ENCODE results near the gene MFAP2. TPM values are rescaled to one million over a fixed set of nuclear protein-coding genes. Genes with fewer than 3 reads are reported as not detected.

The MFAP2 gene
- total RNA-seq, 1 experiment from 2014 or later, result 22.7 TPM

DNA sequence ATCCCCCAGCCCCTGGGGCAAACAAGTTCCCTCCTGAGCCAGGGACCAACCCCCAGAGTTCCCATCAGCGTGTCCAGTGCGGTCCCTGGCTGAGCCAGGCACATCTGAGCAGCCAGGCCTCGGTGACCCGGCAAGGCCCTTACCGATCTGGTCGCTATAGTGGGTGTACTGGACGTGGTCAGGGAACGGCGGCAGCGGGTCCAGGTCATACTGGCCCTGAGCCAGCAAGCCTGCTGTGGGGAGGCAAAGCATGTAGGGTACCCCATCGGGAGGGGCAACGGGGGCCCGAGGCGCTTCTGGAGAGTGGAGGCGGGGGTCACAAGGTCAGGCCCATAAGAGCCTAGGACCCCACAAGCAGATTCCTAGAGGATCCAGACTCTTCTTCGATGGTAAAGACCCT, 3.5 kb downstream of the MFAP2 start:
- no peak overlapping the region for H3K4me3 Mint-ChIP-seq (ENCODE audit: unreplicated experiment)

DNA sequence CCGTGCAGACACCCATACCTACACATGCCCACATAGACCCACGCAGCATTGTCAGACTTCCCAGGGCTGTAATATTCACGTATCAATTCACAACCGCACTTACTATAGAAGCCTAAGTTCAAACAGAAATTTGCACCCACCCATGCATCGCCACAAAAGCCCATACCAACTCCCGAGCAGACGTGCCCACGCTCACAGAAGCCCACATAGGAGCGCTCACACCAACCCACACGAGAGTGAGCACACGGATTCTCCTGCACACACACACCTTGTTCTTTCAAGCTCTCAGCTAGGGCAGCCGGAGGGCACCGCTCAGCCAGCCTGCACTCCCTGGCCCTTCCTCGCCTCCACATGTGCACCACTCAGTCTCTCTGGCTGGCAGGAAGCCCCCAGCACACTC, 4.6 kb downstream of the MFAP2 start:
- intact Hi-C loops (cut with micrococcal nuclease; ENCODE audit: unreplicated experiment), result no loop called here

More for the DNA sequence above, 3.5 kb downstream of the MFAP2 start:
- Mint-ChIP-seq H3K27ac (ENCODE audit: unreplicated experiment) (no peak overlapping the region), H3K36me3 (ENCODE audit: insufficient read depth, unreplicated experiment) (no peaks in the 10 kb centered on the region), H3K4me1 (ENCODE audit: low read depth, unreplicated experiment) (peaks cover 8% of the 10 kb centered on the region), H3K27me3 (ENCODE audit: insufficient read depth, unreplicated experiment) (no peaks in the 10 kb centered on the region), H3K9me3 (ENCODE audit: unreplicated experiment) (no peaks in the 10 kb centered on the region)
- intact Hi-C loops (cut with micrococcal nuclease; ENCODE audit: unreplicated experiment), result no loop called here
- no peaks in the 10 kb centered on the region for H3K4me1 ChIP-seq
- ChIA-PET POLR2A (no interaction called here), CTCF (interaction anchor here (1.9 kb wide), 1 partner anchor 17 kb away, joined by 4 read pairs; no protein-coding TSS in a partner anchor)
- no peaks in the 10 kb centered on the region for H3K36me3 ChIP-seq (ENCODE audit: control insufficient read depth, insufficient read depth, low read length)
- no peak overlapping the region for H3K4me3 ChIP-seq (ENCODE audit: low read depth, low read length)
- DNase-seq, result no peak
- TF ChIP-seq CTCF (IDR thresholded peaks at IDR 0.05; ENCODE audit: insufficient read depth in 1 of 2, low read depth in 1 of 2, low read length in 1 of 2, severe bottlenecking in 1 of 2, unreplicated experiment in 1 of 2), result no peak
- BruUV-seq (replicated peaks), result no TSS peak
- no peaks in the 10 kb centered on the region for H3K9me3 ChIP-seq
- no peaks in the 10 kb centered on the region for H3K27me3 ChIP-seq (replicated peaks; ENCODE audit: control insufficient read depth, insufficient read depth, low read length)

GRCh38 chr1:16975211-16975610, 5.2 kb downstream of the MFAP2 start:
- Mint-ChIP-seq H3K27me3 (ENCODE audit: insufficient read depth, unreplicated experiment) (no peaks in the 10 kb centered on the region), H3K4me1 (ENCODE audit: low read depth, unreplicated experiment) (no peaks in the 10 kb centered on the region), H3K36me3 (ENCODE audit: insufficient read depth, unreplicated experiment) (no peaks in the 10 kb centered on the region), H3K27ac (ENCODE audit: unreplicated experiment) (no peak overlapping the region), H3K9me3 (ENCODE audit: unreplicated experiment) (no peaks in the 10 kb centered on the region), H3K4me3 (ENCODE audit: unreplicated experiment) (no peak overlapping the region)
- Histone ChIP-seq H3K4me1 (no peaks in the 10 kb centered on the region), H3K27me3 (replicated peaks; ENCODE audit: control insufficient read depth, insufficient read depth, low read length) (no peaks in the 10 kb centered on the region), H3K9me3 (no peaks in the 10 kb centered on the region), H3K4me3 (ENCODE audit: low read depth, low read length) (no peak overlapping the region), H3K36me3 (ENCODE audit: control insufficient read depth, insufficient read depth, low read length) (no peaks in the 10 kb centered on the region)
- POLR2A ChIA-PET, result no interaction called here
- intact Hi-C loops (cut with micrococcal nuclease; ENCODE audit: unreplicated experiment), result no loop called here
- no TSS peak for BruUV-seq (replicated peaks)
- no peak for TF ChIP-seq CTCF (IDR thresholded peaks at IDR 0.05; ENCODE audit: insufficient read depth in 1 of 2, low read depth in 1 of 2, low read length in 1 of 2, severe bottlenecking in 1 of 2, unreplicated experiment in 1 of 2)
- DNase-seq, result no peak
- CTCF ChIA-PET, result interaction anchor here (1.9 kb wide), 1 partner anchor 15 kb away, joined by 4 read pairs; no protein-coding TSS in a partner anchor

More for the DNA sequence above, 4.6 kb downstream of the MFAP2 start:
- H3K4me1 ChIP-seq, result no peaks in the 10 kb centered on the region
- CTCF ChIA-PET, result interaction anchor here (0.5 to 1.9 kb wide), 2 partner anchors 15 to 26 kb away, joined by 3 to 4 read pairs; no protein-coding TSS in a partner anchor
- no peak overlapping the region for H3K27ac Mint-ChIP-seq (ENCODE audit: unreplicated experiment)
- no TSS peak for BruUV-seq (replicated peaks)
- no peak overlapping the region for H3K4me3 Mint-ChIP-seq (ENCODE audit: unreplicated experiment)
- no peaks in the 10 kb centered on the region for H3K27me3 Mint-ChIP-seq (ENCODE audit: insufficient read depth, unreplicated experiment)
- no peaks in the 10 kb centered on the region for H3K27me3 ChIP-seq (replicated peaks; ENCODE audit: control insufficient read depth, insufficient read depth, low read length)
- H3K4me3 ChIP-seq (ENCODE audit: low read depth, low read length), result no peak overlapping the region
- no peak for DNase-seq
- no peak for TF ChIP-seq CTCF (IDR thresholded peaks at IDR 0.05; ENCODE audit: insufficient read depth in 1 of 2, low read depth in 1 of 2, low read length in 1 of 2, severe bottlenecking in 1 of 2, unreplicated experiment in 1 of 2)
- H3K4me1 Mint-ChIP-seq (ENCODE audit: low read depth, unreplicated experiment), result no peaks in the 10 kb centered on the region
- no peaks in the 10 kb centered on the region for H3K9me3 Mint-ChIP-seq (ENCODE audit: unreplicated experiment)
- H3K36me3 ChIP-seq (ENCODE audit: control insufficient read depth, insufficient read depth, low read length), result no peaks in the 10 kb centered on the region
- H3K36me3 Mint-ChIP-seq (ENCODE audit: insufficient read depth, unreplicated experiment), result no peaks in the 10 kb centered on the region
- H3K9me3 ChIP-seq, result no peaks in the 10 kb centered on the region
- POLR2A ChIA-PET, result no interaction called here
